NCI-H187 (cell line): ENCODE data around the gene PRPF8.
"Not testable (repeated sequence)": the region's sequence is repeated elsewhere in the genome, so short reads cannot be mapped to it uniquely, and the experiment has no call there.

ENCODE experiments used
- DNase-seq, 2 experiments: peaks; one replicate each; lab custom pipeline; 2025; lab: John Stamatoyannopoulos, UW

The PRPF8 gene

DNA sequence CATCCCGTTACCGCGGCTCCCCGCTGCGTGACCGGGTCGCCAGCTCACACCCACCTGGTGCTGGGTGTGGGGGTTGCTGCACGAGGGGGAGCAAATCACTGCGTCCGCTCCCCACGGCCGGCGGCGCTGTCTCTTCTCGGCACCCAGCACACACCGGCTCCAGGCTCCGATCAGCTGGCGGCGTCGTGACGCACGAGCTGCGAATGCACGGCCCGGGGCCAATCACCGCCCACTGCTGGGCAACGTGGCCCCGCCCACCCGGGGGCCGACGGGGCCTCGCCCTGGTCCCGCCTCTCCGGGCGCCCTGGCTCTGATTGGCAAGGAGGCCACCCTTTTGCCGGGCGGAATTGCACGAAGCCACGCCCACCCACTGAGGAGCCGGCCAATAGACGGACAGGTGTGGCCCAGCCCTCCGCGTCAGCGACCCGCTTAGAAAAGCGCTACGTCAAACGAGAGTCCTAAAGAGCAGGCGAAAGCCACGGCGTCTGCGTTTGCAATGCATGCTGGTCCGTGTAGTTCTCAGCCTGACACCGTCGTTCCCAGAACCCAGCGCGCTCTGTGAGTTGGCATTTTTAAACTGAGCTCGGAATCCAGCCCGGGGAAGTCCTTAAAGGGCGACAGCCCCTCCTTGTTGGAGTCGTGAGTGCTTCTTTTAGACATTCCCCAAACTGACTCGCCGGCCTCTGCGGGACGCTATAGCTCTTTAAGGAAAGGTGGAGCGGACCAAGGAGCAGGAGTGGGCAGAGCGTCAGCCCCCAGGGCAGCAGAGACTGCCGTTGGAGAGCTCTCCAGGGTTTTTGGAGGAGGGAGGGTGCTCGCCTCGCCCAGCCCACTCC is 31.6 kb upstream of the PRPF8 start:
- DNase-seq, result peak; percentile 88 to 95

DNA sequence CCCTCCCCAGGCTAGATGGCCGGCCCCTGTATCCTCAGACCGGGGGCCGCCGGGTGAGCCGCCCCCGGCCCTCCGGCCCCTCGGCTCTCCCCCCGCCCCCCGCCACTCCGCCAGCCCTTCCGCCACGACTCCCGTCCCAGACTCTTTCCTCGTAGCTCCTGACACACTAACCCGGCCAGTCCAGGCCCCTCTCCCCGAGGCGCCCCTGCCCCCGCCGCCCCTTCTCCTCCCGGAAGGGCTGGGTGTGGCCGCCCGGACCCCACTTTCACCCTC is 31.1 kb upstream of the PRPF8 start:
- DNase-seq, result no peak

DNA sequence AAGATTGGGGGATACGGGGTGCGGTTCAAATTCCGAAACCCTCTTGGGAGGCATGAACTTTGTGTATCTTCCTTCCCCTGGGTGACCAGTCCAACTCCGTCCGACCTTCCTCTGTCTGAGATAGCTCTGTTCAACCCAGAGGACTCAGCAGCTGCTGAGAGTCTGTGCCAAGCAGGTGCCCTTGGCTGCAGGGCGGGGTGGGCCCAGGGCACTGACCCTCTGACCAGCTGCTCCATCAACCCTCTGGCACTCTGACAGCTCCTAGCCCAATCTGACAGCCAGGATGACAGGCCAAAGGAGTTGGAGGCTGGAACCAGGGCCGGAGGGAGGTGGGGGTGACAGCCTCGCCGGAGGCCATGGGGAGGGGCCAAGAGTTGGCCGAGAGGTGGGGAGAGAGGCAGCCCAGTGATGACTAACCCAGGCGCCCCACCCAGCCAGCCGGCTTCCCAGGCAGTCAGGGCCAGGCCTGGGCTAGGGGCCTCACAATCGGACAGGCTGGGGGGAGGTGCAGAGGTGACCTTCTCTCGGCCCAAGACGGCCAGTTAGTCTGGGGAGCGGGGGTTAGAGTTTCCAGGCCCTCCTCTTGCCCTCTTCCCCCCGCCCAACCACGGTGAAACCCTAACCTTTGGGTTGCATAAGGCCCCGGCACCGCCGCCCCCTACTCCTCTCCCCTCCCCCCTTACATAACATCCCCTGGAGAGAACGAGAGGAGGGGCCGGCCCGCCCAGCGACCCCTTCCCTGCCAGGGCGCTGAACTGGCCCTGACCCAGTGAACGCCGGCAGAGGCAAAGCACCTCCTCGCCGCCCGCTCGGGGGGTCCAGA is 30.5 kb upstream of the PRPF8 start:
- DNase-seq, result no peak

DNA sequence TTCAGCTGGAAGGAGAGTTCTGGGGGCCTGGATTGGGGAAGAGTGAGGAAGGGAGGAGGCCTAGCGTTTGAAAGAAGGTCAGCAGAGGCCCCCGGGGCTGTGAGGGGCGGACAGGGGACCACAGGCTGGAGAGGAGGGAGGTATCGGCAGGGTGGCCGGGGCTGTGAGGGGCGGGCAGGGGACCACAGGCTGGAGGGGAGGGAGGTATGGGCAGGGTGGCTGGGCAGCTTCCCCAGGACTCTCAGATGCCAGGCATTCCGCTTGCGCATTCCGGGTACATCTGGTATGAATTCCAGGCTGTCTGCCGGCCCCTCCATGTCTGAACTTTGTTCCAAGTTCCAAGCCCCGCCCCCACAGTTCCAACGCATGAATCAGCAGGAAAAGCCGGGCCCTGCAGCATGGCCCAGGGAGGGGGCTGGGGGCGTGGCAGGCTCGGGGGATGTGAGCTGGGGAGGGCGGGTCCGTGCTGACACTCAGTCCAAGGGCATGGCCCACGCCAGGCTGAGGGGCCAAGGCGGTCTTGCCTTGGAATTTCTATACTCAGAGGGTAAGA is 29.8 kb upstream of the PRPF8 start:
- no peak for DNase-seq

DNA sequence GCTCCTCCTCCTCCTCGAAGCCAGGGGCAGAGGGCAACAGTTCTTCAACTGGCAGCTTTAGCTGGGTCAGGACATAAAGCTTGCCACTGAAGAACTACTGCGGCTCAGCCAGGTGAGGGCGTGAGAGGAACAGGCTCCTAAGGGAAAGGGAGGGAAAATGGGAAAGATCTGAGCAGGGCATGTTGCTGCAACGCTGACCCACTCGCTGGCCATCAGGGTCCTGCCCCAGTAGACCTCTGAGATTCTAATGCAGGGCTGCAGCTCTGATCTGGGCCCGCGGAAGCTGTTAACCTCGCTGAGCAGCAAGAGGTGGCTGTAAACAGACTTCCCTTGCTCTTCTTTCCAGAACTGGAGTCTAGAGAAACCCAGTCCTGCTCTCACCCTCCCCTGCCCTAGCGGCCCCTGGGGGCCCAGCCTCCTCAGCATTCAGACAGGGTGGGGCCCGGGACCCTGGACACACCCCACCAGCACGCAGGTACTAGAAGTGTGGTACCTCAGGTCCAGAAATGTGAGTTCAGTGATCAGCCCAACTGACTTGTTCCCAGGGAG is 29.3 kb upstream of the PRPF8 start:
- DNase-seq, result no peak

DNA sequence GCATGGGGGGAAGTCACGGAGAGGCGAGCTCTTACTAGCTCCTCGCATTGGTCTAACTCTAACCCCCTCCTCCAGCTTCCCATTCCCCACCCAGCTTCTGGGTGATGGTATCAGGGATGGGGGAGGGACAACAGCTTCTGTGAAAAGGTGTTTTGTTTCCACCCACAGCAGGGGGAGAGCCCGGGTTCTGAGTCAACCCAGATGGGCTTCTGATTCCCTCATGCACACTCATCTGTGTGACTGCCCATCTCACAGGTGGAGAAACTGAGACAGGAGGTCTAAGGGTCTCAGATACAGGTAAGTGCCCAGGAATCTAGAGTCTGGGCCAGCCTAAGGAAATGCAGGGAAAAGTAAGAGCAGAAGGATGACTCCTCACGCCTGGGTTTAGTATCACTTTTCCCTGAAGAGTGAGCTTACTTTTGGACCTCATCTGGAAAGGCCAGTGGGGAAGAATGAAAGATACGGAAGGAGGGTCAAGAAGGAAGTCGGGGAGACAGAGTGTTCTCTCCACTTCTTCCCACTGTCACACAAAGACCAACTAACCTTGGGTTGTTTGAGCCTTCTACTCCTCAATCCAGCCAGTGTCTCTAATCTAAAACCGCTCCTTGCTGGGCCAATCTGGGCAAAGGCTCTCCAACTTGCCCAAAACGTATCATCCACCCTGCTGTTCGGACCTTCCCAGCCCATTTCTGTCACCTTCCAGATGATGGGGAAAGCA is 28.7 kb upstream of the PRPF8 start:
- DNase-seq, result no peak

DNA sequence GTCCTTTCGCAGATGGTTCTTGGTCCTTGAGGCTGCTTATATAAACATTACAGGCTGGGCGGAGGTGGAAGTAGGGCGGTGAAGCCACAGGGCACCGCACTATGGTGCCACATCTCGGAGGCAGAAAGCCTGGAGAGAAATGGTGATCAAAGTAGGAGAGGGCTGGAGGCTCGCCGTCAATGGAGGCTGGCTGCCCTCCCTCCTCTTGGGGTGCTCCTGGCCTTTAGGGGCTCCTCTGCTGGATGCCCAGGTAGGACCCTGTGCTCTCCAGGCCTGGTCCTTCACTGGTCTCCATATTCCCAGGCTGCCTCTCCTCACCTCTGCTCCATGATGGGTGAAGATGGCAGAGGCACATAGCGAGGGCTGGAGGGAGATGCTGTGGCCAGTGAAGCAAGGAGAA is 27.6 kb upstream of the PRPF8 start:
- no peak for DNase-seq

DNA sequence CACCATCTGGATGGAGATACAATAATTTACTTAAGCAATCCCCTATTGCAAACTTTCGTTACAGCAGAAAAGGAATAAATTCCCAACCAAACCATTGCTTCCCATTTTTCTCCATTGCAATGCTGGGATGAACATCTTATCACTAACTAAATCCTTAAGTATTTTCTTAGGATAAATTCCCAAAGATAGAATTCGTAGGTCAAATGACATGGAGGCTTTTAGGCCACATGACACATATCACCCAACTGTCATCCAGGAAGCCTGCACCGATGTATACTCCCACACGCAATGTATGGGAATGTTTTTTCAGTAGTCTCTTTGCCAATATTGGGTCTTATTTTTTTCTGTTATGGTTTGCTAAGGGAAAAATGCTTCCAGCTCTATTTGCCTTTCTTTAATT is 27.1 kb upstream of the PRPF8 start:
- DNase-seq, result no peak

DNA sequence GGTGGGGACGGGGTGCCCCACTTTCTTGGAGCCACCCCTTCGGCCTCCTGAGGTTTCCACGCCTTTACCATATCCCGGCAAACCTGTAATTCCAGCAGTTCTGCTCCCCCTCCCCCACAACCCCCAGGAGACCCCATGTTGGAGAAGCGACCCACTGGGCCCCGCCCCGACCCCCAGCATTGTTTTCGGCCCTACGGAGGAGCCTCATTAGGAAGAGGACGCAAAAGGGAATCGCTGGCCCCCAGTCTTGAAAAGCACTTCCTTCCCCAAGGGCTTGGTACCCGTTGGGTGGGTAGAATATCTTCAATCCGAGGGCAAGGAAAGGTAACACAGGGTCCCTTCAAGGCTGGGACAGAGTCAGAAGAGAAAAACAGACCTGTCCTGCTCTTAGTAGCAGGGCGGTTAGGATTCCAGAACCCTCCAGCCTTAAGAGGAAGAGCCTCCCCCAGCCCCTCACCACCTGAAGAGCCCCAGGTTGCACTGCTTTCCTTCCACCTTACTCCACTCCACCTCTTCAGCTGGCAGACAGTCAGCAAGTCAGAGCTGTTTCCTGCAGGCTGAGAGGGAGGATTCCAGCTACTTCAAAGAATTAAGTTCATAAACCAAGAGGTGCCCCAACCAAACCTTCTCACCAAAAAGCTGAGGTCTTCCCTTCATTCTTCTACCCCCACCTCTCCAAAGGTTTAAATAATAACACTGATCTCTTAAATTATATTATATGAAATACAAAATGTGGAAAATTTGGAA is 26.3 kb upstream of the PRPF8 start:
- no peak for DNase-seq

DNA sequence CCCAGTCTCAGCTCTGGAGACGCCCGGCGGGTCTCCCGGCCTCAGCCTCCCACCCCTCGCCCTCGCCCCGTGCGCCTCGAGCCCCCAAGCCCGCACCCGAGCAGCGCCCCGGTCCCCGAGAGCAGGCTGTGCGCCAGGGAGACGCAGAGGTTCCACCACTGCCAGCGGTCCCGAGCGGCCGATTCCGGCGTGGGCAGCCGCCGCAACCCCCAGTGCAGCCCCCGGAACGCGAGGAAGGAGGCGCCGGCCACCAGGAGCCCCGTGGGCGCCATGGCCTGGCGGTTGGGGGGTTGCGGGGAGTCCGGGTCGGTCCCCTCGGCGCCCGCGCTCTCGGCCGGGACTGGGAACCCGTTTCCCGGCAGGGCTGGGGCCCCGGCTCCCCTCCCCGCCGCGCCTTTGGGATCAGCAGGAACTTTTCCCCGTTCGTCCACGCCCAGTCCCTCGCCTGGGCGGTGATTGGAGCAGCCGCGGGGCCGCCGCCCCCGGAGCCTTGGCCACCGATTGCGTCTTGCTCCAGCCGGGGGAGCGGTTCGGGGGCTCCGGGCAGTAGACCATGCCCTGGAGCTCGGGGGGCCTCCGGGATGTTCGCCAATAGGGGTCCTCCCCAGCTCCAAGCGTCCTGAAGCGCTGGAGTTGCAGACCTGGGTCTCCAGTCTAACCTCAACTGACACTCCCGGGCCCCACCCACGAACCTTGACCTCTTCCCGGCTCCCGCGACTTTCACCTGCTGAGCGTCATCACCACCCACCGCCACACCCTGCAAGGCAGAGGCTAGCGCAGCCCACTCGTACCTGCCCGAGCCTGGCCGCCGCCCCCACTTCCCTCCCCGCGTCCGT is 25.5 kb upstream of the PRPF8 start, which contains the start of gene TLCD2:
TSS of gene TLCD2 (minus strand) at position 407 of the 836 bp plus-strand sequence. CDS start at position 272, 135 bp downstream.
- no peak for DNase-seq

DNA sequence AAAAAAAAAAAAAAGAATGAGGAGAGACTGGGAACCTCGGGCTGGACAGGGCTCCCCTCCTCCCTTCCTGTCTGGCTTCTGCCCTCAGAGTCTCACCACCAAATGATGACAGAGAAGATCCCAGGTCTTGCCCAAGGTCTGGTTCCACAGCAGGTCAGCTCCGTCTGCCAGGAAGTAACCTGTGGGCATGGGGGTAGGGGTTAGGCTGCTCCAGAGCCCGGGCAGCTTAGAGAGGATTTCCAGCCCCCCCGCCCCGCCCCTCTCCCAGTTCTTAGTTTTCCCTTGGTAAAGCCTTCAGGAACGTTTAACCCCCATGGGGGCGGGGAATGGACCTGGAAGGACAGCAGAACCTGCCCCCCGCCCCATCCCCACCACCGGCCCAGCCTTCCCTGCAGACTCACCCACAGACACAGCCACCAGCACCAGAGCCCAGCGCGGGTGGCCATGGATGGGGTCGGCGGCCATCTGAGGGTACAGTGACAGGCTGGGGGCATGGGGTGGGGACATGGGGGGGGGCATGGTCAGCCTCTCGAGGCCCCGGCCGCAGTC is 24.8 kb upstream of the PRPF8 start:
- DNase-seq, result no peak

DNA sequence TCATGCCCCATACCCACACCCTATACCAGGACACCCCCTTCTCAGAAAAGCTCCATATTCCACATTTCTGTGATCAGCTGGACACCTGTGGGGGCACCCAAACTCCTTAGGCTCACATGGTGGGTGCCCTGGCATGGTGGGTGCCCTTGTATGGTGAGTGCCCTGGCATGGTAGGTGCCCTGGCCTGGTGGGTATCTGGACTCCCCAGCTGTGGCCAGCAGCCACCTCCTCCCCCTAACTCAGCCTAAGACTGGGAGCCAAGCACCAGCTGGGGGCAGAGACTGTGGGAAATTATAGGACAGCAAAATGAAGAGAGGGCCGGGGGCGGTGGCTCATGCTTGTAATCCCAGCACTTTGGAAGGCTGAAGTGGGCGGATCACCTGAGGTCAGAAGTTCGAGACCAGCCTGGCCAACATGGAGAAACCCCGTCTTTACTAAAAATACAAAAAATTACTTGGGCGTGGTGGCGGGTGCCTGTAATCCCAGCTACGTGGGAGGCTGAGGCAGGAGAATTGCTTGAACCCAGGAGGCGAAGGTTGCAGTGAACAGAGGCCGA is 24.2 kb upstream of the PRPF8 start:
- not testable (repeated sequence) for DNase-seq

DNA sequence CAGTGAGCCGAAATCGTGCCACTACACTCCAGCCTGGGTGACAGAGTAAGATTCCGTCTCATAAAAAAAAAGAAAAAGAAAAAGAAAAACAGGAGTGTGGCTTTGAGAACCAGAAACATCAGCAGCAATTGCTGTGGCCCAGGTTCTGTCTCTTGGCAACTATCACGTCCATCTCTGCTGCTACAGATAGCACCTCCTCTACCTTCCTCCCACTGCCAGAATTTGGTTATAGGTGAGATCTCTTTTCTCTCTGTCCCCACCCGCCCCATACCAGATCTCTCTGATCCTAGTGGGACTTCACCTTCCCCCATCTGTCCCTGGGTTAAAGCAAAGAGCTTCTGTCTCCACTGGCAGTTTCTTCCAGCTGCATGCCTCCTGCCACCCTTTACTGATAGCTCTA is 22.4 kb upstream of the PRPF8 start:
- no peak for DNase-seq

DNA sequence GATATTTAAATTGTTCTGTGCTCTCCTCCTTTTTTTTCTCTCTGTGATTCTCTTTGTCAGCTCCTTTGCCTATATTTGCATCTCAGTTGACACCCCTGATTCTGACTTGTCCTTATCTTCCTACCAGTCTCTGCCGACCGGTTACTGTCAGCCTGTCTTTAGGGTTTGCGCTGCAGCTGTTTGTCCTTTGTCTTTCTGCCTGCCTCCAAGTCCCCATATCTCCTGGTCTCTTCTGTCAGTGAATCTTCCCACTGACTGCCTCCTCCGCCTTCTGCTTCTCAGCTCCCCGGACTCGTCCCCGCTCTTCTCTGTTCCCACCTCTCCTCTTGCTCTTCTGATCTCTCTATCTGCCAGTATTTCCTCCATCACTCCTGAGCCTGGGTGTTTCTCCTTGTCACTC is 20.3 kb upstream of the PRPF8 start:
- DNase-seq, result no peak

DNA sequence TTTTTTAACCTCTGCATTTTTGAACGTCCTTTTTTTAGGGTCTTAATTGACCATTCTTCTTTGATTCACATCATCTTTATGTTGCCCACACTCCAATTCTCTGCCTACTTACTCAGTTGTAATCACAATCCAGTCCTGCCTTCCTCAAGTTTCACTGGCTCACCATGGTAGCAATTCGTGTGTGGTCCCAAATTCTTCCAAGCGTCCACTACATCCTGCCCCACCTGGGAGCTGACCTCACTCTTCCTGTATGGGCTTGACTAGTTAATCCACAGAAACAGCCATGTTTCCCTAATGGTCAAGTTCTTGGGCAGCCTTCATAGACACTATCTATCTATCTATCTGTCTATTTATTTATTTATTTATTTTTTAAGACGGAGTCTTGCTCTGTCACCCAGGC is 18.4 kb upstream of the PRPF8 start:
- DNase-seq, result no peak

DNA sequence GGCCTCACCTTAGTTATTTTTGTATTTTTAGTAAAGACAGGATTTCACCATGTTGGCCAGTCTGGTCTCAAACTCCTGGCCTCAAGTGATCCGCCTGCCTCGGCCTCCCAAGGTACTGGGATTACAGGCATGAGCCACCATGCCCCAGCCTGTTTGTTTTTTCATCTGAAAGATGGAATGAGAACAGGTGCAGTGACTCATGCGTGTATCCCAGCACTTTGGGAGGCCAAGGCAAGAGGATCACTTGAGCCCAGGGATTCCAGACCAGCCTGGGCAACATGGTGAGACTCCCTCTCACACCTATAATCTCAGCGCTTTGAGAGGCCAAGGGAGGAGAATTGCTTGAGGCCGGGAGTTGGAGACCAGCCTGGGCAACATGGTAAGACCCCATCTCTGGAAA is 15.2 kb upstream of the PRPF8 start:
- DNase-seq, result not testable (repeated sequence)

DNA sequence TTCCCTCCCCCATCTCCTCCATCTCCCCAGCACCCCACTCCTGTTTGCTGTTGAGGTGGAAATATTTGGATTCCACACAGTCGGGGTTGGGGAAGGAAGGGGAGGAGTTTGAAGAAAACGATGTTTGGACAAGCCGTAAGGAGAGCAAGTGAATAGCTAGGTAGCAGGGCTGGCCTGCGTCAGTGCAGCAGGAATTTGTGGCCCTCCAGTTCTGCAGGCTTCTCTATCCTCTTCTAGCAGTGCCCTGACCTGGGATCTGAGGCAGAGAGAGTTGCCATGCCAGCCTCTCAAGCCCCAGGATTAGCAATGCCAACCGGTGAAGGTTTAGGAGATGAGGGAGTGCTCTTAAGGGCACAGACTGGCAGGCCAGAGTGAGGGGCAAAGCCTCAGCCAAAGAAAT is 13.0 kb upstream of the PRPF8 start:
- DNase-seq, result no peak

DNA sequence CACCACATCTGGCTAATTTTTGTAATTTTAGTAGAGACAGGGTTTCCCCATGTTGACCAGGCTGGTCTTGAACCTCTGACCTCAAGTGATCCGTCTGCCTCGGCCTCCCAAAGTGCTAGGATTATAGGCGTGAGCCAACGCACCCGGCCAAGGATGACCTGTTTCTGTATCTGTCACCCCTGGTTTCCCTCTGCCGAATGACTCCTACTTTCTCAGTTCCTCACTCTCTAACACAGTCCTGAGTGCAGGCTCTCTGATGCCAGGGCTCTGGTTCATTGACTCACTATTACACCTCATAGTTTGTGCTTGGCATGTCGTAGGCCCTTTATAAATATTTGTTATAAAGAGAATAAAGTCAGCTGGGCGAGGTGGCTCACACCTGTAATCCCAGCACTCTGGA is 10.7 kb upstream of the PRPF8 start:
- no peak for DNase-seq

DNA sequence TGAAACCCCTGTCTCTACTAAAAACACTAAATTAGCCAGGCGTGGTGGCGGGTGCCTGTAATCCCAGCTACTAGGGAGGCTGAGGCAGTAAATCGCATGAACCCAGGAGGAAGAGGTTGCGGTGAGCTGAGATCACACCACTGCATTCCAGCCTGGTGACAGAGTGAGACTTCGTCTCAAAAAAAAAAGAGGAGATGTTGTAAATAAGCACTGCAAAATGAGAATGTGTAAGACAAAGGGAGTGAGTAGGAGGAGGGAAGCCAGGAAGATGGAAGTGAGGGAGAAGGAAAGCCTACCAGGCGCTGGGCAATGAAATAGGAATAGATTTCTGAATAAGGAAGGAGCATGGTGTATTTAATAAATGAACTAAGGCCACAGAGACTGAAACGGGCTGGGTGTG is 8.7 kb upstream of the PRPF8 start:
- DNase-seq, result no peak
